ENCODE results near the gene WASF2.
A peak's percentile ranks its signal among the peaks of the same experiment; 100 is the strongest.

WASF2 gene

DNA sequence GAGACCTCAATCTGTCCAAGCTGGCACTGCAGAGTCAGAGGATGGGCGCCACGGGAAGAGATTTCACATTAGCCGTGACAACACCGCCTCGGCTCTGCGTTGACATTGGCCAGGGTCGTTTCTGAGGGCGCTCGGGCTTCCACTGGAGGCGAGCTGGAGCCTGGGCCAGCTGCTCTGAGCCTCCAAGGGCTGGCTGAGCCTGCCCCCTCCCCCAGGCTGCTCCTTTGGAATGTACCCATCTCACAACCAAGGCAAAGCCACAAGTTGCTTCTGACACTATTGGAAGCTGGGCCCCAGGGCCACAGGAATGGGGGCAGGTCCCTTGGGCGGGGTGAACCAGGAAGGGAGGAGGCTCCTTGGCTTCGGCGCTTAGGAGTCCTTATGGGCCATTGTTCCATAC lies 84.9 kb downstream of the WASF2 start:
- no peaks in the 10 kb centered on the region for H3K9me3 ChIP-seq (ENCODE audit: control insufficient read depth, low read length)
- H3K9ac ChIP-seq (ENCODE audit: low read length) = no peak overlapping the region
- no peaks in the 10 kb centered on the region for H3K27me3 ChIP-seq (ENCODE audit: control insufficient read depth, insufficient read depth, low read length)
- peaks cover 39% of the 10 kb centered on the region for H3K4me1 ChIP-seq (ENCODE audit: control insufficient read depth, insufficient read depth, low read length)
- no peak overlapping the region for H3K4me3 ChIP-seq (ENCODE audit: low read length)
- H3K36me3 ChIP-seq (ENCODE audit: control insufficient read depth, insufficient read depth, low read length) = no peaks in the 10 kb centered on the region

DNA sequence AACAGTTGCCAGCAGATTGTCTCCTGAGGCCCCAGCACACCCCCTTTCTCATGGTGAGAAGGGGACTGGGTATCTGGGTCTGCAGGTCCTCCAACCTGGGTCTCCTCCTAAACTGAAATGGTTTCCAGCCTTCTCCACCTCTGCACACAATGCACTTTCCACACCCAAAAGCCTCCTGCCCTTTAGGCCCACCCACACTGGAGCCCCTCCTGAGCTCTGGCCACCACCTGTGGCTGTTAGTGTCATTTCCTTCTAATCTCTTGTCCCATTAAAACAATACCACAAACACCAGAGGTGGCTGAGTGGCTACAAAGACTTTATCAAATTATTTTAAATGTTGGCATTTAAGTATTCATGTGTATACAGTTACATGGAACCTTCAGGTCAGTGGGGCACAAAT lies 86.0 kb downstream of the WASF2 start:
- Histone ChIP-seq H3K9ac (ENCODE audit: low read length) (no peak overlapping the region), H3K4me1 (ENCODE audit: control insufficient read depth, insufficient read depth, low read length) (peaks cover 51% of the 10 kb centered on the region), H3K27me3 (ENCODE audit: control insufficient read depth, insufficient read depth, low read length) (no peaks in the 10 kb centered on the region), H3K36me3 (ENCODE audit: control insufficient read depth, insufficient read depth, low read length) (no peaks in the 10 kb centered on the region), H3K4me3 (ENCODE audit: low read length) (no peak overlapping the region), H3K9me3 (ENCODE audit: control insufficient read depth, low read length) (no peaks in the 10 kb centered on the region)

DNA sequence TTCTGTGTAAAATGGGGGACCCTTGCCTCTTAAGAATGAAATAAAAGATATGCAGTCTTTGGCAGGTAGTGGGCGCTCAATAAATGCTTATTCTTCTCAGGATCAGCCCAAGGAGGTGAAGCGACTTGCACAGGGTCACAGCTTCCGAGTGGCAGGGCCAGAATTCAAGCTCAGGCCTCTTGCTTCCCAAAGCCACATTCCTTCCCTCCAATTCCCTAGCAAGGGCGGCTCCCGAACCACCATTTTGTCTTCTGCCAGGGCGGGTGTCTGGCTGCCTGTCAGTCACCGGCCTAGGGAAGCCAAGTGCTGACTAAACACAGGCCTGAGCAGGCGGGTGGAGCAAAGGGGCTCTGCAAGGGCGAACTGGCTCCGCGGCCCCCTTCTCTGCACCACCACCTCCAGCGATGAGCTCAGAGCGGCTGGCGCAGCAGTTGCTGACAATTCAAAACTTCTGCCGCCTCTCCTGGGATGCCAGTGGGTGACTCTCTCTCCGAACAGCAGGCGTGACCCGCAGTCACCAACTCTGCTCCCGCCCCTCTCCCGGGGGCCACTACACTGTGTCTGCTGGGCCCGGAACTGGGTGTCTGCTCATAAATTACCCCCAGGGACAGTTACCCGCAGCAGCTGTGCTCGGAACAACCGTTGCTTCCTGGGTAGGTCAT lies 86.8 kb downstream of the WASF2 start:
- Histone ChIP-seq H3K4me3 (ENCODE audit: low read length) (no peak overlapping the region), H3K9ac (ENCODE audit: low read length) (peak overlapping the region; percentile 13), H3K27me3 (ENCODE audit: control insufficient read depth, insufficient read depth, low read length) (no peaks in the 10 kb centered on the region), H3K9me3 (ENCODE audit: control insufficient read depth, low read length) (no peaks in the 10 kb centered on the region), H3K4me1 (ENCODE audit: control insufficient read depth, insufficient read depth, low read length) (peaks cover 58% of the 10 kb centered on the region), H3K36me3 (ENCODE audit: control insufficient read depth, insufficient read depth, low read length) (no peaks in the 10 kb centered on the region)

DNA sequence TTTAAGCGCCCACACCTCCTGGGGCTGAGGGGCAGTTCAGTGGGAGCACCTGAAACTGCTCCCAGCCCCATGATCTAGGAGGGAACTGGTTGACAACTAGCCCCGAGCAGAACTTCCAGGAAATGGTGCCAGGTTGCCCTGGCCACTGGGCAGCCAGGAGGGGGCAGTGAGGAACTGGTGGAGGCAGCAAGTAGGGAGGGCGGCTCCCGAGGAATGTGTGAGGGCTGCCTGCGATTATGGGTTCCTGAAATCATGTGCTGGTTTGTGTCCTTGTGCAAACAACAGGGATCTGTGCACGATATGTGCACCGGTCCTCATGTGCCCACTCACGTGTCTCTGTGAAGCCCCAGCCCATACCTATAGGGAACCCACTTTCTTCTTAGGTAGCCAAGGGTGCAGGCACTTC lies 87.6 kb downstream of the WASF2 start:
- Histone ChIP-seq H3K36me3 (ENCODE audit: control insufficient read depth, insufficient read depth, low read length) (no peaks in the 10 kb centered on the region), H3K9me3 (ENCODE audit: control insufficient read depth, low read length) (no peaks in the 10 kb centered on the region), H3K4me3 (ENCODE audit: low read length) (no peak overlapping the region), H3K27me3 (ENCODE audit: control insufficient read depth, insufficient read depth, low read length) (no peaks in the 10 kb centered on the region), H3K9ac (ENCODE audit: low read length) (no peak overlapping the region), H3K4me1 (ENCODE audit: control insufficient read depth, insufficient read depth, low read length) (peaks cover 58% of the 10 kb centered on the region)

DNA sequence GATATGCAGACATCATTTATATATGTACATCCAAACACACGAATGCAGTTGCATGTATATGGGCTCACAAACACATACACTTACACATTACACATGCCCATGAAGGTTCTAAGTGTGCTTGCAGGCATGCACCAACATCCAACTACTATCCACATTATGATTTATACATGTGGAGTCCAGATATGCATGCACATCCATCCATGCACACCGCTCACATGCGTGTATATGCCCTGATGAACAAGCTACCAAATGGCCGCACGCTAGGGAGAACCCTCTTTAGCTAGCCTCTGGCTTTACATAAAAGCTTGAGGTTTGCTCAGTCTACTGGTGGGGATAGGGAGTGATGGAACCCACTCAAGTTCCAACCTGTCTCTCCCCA lies 89.0 kb downstream of the WASF2 start:
- Histone ChIP-seq H3K36me3 (ENCODE audit: control insufficient read depth, insufficient read depth, low read length) (no peaks in the 10 kb centered on the region), H3K9me3 (ENCODE audit: control insufficient read depth, low read length) (no peaks in the 10 kb centered on the region), H3K27me3 (ENCODE audit: control insufficient read depth, insufficient read depth, low read length) (no peaks in the 10 kb centered on the region), H3K4me1 (ENCODE audit: control insufficient read depth, insufficient read depth, low read length) (peaks cover 58% of the 10 kb centered on the region), H3K9ac (ENCODE audit: low read length) (no peak overlapping the region), H3K4me3 (ENCODE audit: low read length) (no peak overlapping the region)

DNA sequence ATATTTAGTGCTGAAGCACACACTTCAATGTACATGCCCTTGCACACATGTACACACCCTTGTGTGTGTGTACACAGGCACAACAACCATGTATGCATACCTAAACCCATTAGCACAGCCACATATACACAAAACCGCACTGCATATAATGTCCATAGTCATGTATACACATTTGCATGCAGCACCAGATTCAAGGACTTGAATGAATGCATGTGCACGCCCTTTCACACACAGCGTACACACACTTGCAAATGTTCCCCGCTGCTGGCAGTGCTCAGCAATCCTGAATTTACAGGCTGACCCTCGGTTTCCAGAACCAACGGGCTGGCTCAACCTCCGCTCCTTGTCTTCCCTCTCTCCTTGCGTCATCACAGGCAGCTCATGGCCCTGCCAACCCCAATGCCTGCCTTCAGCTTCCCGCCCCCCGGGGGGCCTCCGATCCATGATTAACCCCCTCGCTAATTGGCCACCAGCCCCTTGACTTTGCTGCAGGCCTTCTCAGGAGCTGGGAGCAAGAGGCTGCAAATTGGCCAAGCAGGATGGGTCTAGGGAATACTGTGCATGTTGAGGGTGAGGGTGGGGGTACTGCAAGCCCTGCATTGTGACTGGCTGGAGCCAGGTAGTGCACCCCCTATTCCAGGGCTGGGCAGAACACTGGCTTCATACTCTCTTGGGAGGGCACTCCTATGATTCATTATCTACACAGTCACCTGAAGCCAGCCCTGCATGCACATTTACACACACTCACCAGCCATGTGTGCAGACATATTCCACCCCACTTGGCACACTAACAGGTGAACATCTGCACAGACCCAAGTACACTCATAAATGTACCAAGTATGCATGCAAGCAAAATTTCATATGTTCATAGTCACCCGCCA lies 89.6 kb downstream of the WASF2 start:
- H3K4me1 ChIP-seq (ENCODE audit: control insufficient read depth, insufficient read depth, low read length) = peaks cover 58% of the 10 kb centered on the region

DNA sequence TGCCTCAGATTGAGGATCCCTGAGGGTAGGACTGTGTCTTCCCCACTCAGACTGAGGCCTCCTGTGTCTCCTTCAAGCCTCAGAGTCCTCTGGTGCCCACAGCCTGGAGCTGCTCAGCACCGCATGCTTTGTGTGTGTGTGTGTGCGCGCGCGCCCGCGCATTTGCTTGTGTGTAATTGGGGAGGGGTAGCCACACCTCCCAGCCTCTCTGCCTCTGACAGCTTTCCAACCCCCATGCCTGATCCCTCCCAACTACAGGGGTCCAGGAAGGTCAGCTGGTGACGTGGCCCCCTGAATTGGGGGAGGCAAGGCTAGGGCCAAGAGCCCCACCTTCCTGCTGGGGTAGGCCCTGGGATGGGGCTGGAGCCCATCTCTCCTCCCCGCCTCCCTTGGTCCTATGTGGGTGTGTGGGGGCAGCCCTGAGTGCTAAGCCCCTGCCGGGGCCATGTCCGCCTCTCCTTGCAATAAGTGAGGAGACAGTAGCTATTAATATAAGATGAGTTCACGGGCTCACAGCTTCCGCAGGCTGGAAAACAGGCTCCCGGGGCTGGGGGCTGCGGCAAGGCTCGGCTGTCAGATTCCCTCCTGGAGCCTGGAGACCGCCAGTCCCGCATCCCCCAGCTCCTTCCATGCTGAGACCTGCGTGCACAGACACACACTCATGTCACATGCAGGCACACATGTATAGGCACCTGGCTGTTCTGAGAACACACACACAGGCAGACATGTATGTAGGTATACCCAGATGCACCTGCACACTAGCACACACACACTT lies 90.5 kb downstream of the WASF2 start:
- H3K4me1 ChIP-seq (ENCODE audit: control insufficient read depth, insufficient read depth, low read length) = peaks cover 58% of the 10 kb centered on the region
- no peak overlapping the region for H3K4me3 ChIP-seq (ENCODE audit: low read length)
- H3K9ac ChIP-seq (ENCODE audit: low read length) = no peak overlapping the region
- no peaks in the 10 kb centered on the region for H3K36me3 ChIP-seq (ENCODE audit: control insufficient read depth, insufficient read depth, low read length)
- no peaks in the 10 kb centered on the region for H3K9me3 ChIP-seq (ENCODE audit: control insufficient read depth, low read length)
- no peaks in the 10 kb centered on the region for H3K27me3 ChIP-seq (ENCODE audit: control insufficient read depth, insufficient read depth, low read length)

More for the DNA sequence above, 89.6 kb downstream of the WASF2 start:
- Histone ChIP-seq H3K9me3 (ENCODE audit: control insufficient read depth, low read length) (no peaks in the 10 kb centered on the region), H3K4me3 (ENCODE audit: low read length) (no peak overlapping the region), H3K27me3 (ENCODE audit: control insufficient read depth, insufficient read depth, low read length) (no peaks in the 10 kb centered on the region), H3K36me3 (ENCODE audit: control insufficient read depth, insufficient read depth, low read length) (no peaks in the 10 kb centered on the region), H3K9ac (ENCODE audit: low read length) (no peak overlapping the region)

DNA sequence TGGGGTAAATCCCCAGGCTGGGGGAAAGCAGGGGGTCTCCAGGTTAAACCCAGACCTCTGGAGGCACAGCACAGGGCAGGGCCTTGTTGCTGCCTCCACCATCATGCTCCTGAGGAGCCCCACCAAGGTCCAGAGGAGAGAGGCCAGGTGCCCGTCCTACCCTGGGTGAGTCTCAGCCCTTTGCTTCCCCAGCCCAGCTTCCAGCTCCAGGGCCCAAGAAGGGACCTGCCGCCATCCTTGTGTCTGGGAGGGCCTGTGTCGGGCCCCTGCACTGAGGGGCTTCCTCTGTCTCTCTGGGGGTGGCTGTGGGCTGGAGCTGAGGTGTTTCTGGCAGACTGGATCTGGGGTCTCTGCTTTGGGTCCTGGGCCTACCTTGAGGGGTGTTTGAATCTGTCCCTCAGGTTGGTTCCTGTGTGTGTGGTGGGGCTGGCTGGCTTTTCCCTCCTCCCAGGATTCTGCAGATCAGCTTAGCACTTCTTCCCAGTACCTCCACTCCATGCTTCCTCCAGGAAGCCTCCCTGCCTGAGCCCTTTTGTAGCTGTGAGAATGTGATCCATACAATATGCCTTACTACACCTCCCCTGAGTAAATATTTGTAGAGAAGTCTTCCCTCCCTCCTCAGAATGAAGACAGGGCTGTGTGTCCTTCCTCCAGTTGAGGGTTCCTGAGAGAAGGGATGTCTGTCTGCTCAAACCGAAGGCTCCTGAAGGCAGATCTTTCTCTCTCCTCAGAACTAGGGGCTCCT lies 91.4 kb downstream of the WASF2 start:
- Histone ChIP-seq H3K9ac (ENCODE audit: low read length) (no peak overlapping the region), H3K9me3 (ENCODE audit: control insufficient read depth, low read length) (no peaks in the 10 kb centered on the region), H3K36me3 (ENCODE audit: control insufficient read depth, insufficient read depth, low read length) (no peaks in the 10 kb centered on the region), H3K4me3 (ENCODE audit: low read length) (no peak overlapping the region), H3K27me3 (ENCODE audit: control insufficient read depth, insufficient read depth, low read length) (no peaks in the 10 kb centered on the region), H3K4me1 (ENCODE audit: control insufficient read depth, insufficient read depth, low read length) (peaks cover 53% of the 10 kb centered on the region)

DNA sequence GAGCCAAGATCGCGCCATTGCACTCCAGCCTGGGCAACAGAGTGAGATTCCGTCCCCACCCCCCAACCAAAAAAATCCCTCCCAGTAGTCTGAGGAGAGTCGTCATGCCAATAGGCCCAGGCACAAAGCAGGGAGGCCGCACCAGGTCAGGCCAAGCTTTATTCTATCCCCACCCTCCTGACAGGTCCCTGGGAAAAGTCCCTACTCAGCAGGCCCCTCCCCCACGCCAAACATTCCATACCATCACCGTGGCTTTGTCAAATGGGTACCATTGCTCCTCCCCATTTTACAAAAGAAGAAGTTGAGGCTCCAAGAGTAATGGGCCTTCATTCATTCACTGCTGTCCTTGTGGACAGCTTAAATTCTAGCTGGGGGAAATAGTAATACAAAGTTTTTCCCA lies 92.2 kb downstream of the WASF2 start:
- Histone ChIP-seq H3K9ac (ENCODE audit: low read length) (no peak overlapping the region), H3K4me3 (ENCODE audit: low read length) (no peak overlapping the region), H3K9me3 (ENCODE audit: control insufficient read depth, low read length) (no peaks in the 10 kb centered on the region), H3K36me3 (ENCODE audit: control insufficient read depth, insufficient read depth, low read length) (no peaks in the 10 kb centered on the region), H3K27me3 (ENCODE audit: control insufficient read depth, insufficient read depth, low read length) (no peaks in the 10 kb centered on the region), H3K4me1 (ENCODE audit: control insufficient read depth, insufficient read depth, low read length) (peaks cover 47% of the 10 kb centered on the region)

DNA sequence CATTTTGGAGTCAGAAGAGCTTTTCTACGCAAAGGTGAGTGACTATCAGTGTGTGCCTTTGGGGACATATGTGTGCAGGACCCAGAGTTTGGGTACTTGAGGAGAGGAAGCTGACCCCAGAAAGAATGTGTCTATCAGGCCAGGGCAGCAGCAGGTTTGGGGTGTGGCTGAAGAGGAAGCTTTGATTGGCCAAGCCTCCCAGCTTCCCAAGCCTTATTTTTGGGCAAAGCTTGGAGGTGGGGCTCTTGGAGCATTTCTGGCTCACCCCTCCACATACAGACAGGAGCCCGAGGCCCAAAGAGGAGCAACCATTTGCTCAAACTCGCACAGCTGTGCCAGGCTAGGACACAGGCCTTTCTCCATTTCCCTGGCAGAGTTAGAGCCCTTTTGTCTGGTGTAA lies 92.9 kb downstream of the WASF2 start:
- Histone ChIP-seq H3K36me3 (ENCODE audit: control insufficient read depth, insufficient read depth, low read length) (no peaks in the 10 kb centered on the region), H3K9me3 (ENCODE audit: control insufficient read depth, low read length) (no peaks in the 10 kb centered on the region), H3K9ac (ENCODE audit: low read length) (no peak overlapping the region), H3K27me3 (ENCODE audit: control insufficient read depth, insufficient read depth, low read length) (no peaks in the 10 kb centered on the region), H3K4me1 (ENCODE audit: control insufficient read depth, insufficient read depth, low read length) (peaks cover 47% of the 10 kb centered on the region), H3K4me3 (ENCODE audit: low read length) (no peak overlapping the region)

DNA sequence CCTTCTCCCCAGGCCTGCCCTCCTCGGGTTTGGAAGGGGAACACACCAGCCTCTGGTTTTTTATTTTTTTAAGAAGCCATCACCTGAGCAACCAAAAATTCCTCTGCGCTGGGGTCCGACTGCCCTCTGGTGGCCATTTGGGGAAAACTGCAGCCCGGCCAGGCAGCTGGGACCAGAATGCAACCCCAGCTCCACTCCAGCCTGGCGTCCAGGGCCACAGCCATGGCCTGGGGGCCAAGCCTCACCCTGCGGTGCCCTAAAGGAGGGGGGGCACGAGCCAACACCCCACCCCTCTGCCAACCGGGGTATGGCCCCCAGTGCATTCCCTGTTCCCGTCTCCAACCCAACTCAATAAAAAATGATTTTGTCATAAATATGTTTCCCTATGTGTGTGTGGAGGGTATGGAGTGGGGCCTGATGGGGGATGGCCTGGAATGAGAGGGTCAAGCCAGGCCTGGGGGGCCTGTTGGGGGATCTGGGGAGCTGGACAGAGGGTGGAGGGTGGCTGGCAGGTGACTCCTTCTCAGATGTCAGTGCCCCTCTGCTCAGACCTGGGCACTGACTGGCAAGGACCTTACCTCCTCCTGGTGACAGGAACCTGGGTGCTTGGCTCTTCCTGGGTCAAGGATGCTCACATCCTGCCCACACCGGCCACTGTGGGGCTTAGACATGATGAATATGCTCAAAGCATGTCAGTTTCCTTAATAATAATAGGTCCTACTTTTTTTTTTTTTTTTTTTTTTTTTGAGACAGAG lies 94.3 kb downstream of the WASF2 start:
- no peaks in the 10 kb centered on the region for H3K9me3 ChIP-seq (ENCODE audit: control insufficient read depth, low read length)
- H3K9ac ChIP-seq (ENCODE audit: low read length) = no peak overlapping the region
- no peak overlapping the region for H3K4me3 ChIP-seq (ENCODE audit: low read length)
- H3K4me1 ChIP-seq (ENCODE audit: control insufficient read depth, insufficient read depth, low read length) = peaks cover 43% of the 10 kb centered on the region
- no peaks in the 10 kb centered on the region for H3K36me3 ChIP-seq (ENCODE audit: control insufficient read depth, insufficient read depth, low read length)
- no peaks in the 10 kb centered on the region for H3K27me3 ChIP-seq (ENCODE audit: control insufficient read depth, insufficient read depth, low read length)
